Cardiac fibroblast (primary cell): ENCODE results near the gene PRRG1.
A peak's percentile ranks its signal among the peaks of the same experiment; 100 is the strongest.
"Not testable (repeated sequence)": the region's sequence is repeated elsewhere in the genome, so short reads cannot be mapped to it uniquely, and the experiment has no call there.

ENCODE experiments used
- DNase-seq, 2 donors: peaks; one replicate each; pipeline versions ENCODE4 v3.0.0 to v3.0.0-alpha.2; 2010; ENCODE audit warnings: low read depth in 2 of 2
- H3K4me3 ChIP-seq, 2 donors: replicated peaks in 1 of 2; 1 replicate in 1 of 2; 2 replicates in 1 of 2; pipeline ENCODE4 v1.5.1; 2011; ENCODE audit warnings: low read depth in 2 of 2, low read length in 2 of 2, mild to moderate bottlenecking in 2 of 2, moderate library complexity in 1 of 2
- CTCF ChIP-seq: IDR thresholded peaks from one replicate; pipeline ENCODE4 v1.5.1; 2011; ENCODE audit warnings: low read depth, mild to moderate bottlenecking, low read length, inconsistent platforms

Gene PRRG1

GRCh38 chrX:37434362-37434761 lies 85.2 kb downstream of the PRRG1 start:
- no peak overlapping the region for H3K4me3 ChIP-seq
- TF ChIP-seq CTCF, result no peak
- peak; percentile 2 to 5 for DNase-seq

DNA sequence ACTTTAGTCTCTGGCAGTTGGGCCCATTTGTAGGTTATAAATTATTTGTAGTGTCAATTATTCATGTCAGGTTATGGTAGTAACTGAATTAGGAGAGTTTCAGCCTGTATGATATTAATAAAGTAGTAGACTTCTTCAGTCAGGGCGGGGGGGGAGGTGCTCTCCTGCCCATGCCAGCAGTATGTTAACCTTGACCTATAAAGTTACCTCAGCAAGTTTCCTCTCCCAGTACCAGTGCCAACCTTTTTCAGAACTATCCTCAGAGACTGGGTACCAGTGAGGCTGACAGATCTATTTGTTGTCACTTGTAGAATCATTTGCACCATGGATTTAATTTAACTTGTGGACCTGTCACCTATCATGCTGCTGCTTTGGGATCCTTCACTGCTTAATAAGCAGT lies 88.0 kb downstream of the PRRG1 start:
- no peak overlapping the region for H3K4me3 ChIP-seq
- TF ChIP-seq CTCF, result no peak
- DNase-seq, result no peak

- DNase-seq, result no peak
- no peak for TF ChIP-seq CTCF
- no peak overlapping the region for H3K4me3 ChIP-seq
Measured at GRCh38 chrX:37441377-37441776, 92.2 kb downstream of the PRRG1 start.

DNA sequence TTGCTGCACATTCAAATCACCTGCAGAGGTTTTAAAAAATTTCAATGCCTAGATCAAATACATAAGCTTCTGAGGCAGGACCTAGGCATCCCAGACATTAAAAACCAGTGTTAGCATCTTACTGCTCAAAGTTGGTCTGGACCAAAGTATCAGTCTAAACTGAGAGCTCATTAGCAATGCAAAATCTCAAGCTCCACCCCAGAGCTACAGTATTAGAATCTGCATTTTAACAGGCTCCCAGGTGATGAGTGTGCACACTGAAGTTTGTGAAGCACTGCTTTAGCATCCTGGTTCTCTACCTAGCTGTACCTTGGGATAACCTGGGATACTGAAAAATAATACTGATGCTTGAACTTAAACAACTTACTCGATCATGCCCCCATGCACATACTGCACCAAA lies 96.0 kb downstream of the PRRG1 start:
- H3K4me3 ChIP-seq, result no peak overlapping the region
- DNase-seq, result no peak
- TF ChIP-seq CTCF, result no peak

DNA sequence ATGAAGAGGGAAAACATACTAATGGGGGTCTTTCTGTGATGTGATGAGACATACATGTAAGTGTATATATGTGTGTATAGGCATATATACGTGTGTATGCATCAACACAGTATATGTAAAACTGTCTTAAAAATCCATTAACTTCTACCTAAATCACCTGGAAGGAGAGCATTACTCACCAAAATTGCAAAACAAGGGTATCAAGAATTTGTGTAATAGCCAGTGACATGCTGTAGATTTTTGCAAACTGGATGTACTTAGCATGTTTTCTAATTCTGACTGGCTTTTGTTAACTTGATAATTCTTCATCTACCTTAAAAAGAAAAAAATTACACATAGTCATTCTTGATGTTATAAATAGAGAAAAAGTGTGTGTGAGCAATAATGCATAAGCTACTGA lies 104.7 kb downstream of the PRRG1 start:
- TF ChIP-seq CTCF, result no peak
- no peak overlapping the region for H3K4me3 ChIP-seq
- no peak for DNase-seq

DNA sequence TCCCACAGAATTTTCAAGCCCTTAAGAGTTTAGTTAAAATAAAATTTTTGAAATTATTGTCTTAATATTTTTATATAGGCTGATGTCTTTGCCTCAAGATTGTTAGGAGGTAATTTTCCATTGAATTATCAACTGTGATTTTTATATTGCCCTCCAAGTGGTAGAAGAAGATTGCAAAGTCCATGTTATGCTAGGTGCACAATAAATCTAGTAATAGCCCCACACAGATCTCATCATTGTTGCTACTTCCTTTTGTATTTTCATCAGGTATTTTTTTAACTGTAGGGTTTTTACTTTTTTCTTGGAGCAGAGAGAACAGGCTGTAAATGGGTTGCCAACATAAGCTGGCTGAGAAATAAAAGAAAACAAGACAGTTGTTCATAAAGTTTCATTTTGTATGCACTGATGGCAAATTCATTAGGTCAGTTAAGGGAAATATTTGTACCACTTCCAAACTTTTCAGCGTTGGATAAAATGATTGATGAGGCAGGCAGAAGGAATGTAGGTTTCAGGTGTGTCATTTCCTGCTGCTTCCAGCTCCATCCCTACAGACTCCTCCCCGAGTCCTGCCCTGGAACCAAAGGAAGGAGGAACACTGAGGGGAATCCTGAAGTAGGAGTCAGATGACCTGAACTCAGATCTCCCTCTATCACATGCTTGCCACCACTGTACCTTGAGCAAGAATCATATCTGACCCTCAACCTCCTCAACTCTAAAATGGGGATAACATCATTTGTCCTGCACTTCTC lies 105.5 kb downstream of the PRRG1 start:
- no peak for TF ChIP-seq CTCF
- peak; percentile 42 to 66 for DNase-seq
- no peak overlapping the region for H3K4me3 ChIP-seq

DNA sequence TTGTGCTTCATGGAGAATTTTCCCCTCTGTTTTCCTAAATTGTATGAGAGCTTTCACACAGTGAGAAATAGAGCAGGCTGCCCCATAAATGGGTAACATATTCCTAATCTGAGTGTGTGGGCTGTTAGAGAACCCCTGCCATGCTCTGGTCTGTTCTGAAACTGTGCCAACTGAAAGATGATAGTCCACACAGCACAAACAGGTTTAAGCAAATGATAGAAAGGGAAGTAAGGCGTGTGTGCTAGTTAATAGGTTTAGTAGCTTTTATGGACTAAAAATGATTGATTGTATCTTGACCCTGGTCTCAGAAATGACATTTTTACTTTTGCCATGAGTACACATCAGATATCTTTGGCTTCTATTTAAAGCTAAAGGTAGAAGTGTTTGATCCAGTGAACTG lies 106.2 kb downstream of the PRRG1 start:
- no peak for TF ChIP-seq CTCF
- DNase-seq, result no peak
- no peak overlapping the region for H3K4me3 ChIP-seq

DNA sequence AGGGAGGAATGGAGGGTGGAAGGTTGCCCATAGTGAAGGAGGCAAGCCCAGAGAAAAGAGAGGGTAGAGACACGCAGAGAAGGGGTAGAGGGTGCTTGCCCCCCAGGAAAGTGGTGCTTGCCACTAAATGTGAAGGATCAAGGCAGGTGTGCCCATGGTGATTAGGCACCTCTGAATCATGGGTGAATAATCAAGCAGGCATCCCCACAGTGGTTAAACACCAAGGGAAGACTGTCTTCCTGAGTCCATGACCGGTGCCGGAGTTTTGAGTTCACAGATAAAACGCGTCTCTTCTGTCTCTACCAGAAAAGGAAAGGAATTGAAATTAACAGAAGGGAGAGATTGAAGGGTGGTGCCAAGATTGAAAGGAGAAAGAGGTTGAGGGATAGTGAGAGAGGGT lies 111.1 kb downstream of the PRRG1 start:
- not testable (repeated sequence) for H3K4me3 ChIP-seq
- DNase-seq, result peak in 1 of 2 donors; percentile 16
